OCI-LY1 (cell line): ENCODE data around the gene KCNMA1.

Experiments
- EZH2 ChIP-seq: fragments of 200-600 bp; sonication (generic), shearing (Covaris generic); IDR thresholded peaks from 2 replicates; pipeline ENCODE4 v1.8.0; 2017; ENCODE audit warnings: borderline replicate concordance, mixed run types, mild to moderate bottlenecking, antibody characterized with exemption, low read length, moderate library complexity, mixed read lengths
- TF ChIP-seq, protein P1 (sequence below): fragments of 200-600 bp; sonication (generic), shearing (Covaris generic); IDR thresholded peaks from 2 replicates; pipeline ENCODE4 v1.5.1; 2017; ENCODE audit warnings: mild to moderate bottlenecking, antibody characterized with exemption, low read length, moderate library complexity, mixed read lengths

DNA sequence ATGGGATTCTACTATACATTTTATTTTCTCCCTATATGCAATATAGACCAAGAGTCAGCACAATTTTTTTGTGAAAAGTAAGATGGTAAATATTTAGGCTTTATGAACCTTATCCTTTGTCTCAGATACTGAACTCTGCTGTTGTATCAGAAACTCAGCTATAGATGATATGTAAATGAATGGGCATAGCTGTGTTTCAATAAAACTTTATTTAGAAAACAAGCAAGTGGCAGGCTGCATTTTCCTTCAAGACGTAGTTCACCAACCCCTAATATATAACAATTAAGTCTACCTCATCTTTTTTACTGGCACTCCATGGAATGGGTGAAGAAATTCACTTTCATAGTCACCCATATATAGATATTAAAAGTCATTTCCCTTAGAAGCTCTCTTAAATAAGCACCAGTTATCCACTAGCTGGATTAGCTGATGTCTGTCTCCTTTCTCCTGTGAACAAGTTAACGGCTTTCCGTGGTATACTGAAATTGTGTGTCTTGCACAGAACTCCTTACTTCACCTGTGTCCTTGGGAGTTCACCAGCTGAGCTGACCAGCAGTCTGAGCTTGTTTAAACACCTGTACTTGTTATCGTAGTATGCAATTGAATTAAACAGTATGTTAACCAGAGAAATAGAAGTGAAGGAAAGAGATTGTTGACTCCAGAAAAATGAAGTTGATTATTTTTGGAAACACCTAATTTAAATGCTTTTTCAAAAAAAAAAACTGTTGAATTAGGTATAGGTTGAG is 770.6 kb downstream of the KCNMA1 start:
- TF ChIP-seq, protein P1, sequence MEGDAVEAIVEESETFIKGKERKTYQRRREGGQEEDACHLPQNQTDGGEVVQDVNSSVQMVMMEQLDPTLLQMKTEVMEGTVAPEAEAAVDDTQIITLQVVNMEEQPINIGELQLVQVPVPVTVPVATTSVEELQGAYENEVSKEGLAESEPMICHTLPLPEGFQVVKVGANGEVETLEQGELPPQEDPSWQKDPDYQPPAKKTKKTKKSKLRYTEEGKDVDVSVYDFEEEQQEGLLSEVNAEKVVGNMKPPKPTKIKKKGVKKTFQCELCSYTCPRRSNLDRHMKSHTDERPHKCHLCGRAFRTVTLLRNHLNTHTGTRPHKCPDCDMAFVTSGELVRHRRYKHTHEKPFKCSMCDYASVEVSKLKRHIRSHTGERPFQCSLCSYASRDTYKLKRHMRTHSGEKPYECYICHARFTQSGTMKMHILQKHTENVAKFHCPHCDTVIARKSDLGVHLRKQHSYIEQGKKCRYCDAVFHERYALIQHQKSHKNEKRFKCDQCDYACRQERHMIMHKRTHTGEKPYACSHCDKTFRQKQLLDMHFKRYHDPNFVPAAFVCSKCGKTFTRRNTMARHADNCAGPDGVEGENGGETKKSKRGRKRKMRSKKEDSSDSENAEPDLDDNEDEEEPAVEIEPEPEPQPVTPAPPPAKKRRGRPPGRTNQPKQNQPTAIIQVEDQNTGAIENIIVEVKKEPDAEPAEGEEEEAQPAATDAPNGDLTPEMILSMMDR, result no peak
- TF ChIP-seq EZH2, result no peak
